ENCODE results near the gene KIF15.

- TF ChIP-seq EP300 (conservative IDR thresholded peaks at IDR 0.05; ENCODE audit: poor library complexity, severe bottlenecking): no peak
- TF ChIP-seq, protein P1, sequence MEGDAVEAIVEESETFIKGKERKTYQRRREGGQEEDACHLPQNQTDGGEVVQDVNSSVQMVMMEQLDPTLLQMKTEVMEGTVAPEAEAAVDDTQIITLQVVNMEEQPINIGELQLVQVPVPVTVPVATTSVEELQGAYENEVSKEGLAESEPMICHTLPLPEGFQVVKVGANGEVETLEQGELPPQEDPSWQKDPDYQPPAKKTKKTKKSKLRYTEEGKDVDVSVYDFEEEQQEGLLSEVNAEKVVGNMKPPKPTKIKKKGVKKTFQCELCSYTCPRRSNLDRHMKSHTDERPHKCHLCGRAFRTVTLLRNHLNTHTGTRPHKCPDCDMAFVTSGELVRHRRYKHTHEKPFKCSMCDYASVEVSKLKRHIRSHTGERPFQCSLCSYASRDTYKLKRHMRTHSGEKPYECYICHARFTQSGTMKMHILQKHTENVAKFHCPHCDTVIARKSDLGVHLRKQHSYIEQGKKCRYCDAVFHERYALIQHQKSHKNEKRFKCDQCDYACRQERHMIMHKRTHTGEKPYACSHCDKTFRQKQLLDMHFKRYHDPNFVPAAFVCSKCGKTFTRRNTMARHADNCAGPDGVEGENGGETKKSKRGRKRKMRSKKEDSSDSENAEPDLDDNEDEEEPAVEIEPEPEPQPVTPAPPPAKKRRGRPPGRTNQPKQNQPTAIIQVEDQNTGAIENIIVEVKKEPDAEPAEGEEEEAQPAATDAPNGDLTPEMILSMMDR (IDR thresholded peaks at IDR 0.05; ENCODE audit: poor library complexity, severe bottlenecking): no peak
- no peak for TF ChIP-seq RAD21 (conservative IDR thresholded peaks at IDR 0.05)
- no peak for TF ChIP-seq EZH2 (IDR thresholded peaks at IDR 0.05; ENCODE audit: borderline replicate concordance, insufficient read depth, low read length, poor library complexity, severe bottlenecking)
Observed at GRCh38 chr3:44831232-44831631, 69.6 kb downstream of the KIF15 start.

Measured in neural cell (in vitro differentiated cells).